ENCODE results near the gene OTUD6A.

- no peak for TF ChIP-seq SIN3A (IDR thresholded peaks at IDR 0.05; ENCODE audit: borderline replicate concordance in 2 of 2, control insufficient read depth in 1 of 2, low read depth in 2 of 2, low read length in 2 of 2)
- TF ChIP-seq CTCF (IDR thresholded peaks at IDR 0.05 in 2 of 3, conservative IDR thresholded peaks at IDR 0.05 in 1 of 3; ENCODE audit: insufficient read depth in 2 of 3, low read depth in 1 of 3, low read length in 3 of 3): peak; percentile 62 to 68 (median 65)
- no peak for TF ChIP-seq NRF1 (conservative IDR thresholded peaks at IDR 0.05 in 1 of 2, IDR thresholded peaks at IDR 0.05 in 1 of 2)
- no peak for TF ChIP-seq TEAD4 (IDR thresholded peaks at IDR 0.05; ENCODE audit: low read length)
- no peak for TF ChIP-seq TEAD4 (CRISPR knock-in tag; IDR thresholded peaks at IDR 0.05; ENCODE audit: borderline replicate concordance)
- no peak for TF ChIP-seq POLR2AphosphoS5 (IDR thresholded peaks at IDR 0.05; ENCODE audit: control insufficient read depth, insufficient read depth, low read depth, low read length)
- TF ChIP-seq TAF1 (IDR thresholded peaks at IDR 0.05; ENCODE audit: control insufficient read depth, extremely low read depth, insufficient read depth, low read length, severe bottlenecking): no peak
- TF ChIP-seq XRCC4 (IDR thresholded peaks at IDR 0.05; ENCODE audit: extremely low read depth, insufficient read depth, insufficient read length): no peak
- TF ChIP-seq EZH2 (IDR thresholded peaks at IDR 0.05; ENCODE audit: borderline replicate concordance, low read depth, low read length): no peak
- TF ChIP-seq PATZ1 (CRISPR knock-in tag; IDR thresholded peaks at IDR 0.05; ENCODE audit: borderline replicate concordance): no peak
- TF ChIP-seq NFYB (IDR thresholded peaks at IDR 0.05; ENCODE audit: extremely low read depth, insufficient read length): no peak
- TF ChIP-seq EP300 (IDR thresholded peaks at IDR 0.05; ENCODE audit: low read length): no peak
Observed at GRCh38 chrX:70033348-70034051, 28.8 kb upstream of the OTUD6A start.
